Activated T-helper 17 cell treated with anti-CD3 and anti-CD28 coated beads, Interleukin-2, amount 50 U/mL, for 72 hours (primary cell): ENCODE data around the gene ENAH. TPM values are rescaled to one million over a fixed set of nuclear protein-coding genes. Genes with fewer than 3 reads are reported as not detected.

Experiments used
- ATAC-seq: fragments of 150-1000 bp; cut with Tn5 transposase; replicated peaks from 2 replicates; pipeline ENCODE4 v1.10.0; 2021; ENCODE audit warnings: mild to moderate bottlenecking, moderate library complexity
- H3K27ac Mint-ChIP-seq: one replicate; pipeline ENCODE4 v1.8.0; 2022; ENCODE audit warnings: mixed read lengths
- H3K27me3 Mint-ChIP-seq: one replicate; pipeline ENCODE4 v1.8.0; 2022; ENCODE audit warnings: mixed read lengths
- H3K36me3 Mint-ChIP-seq: one replicate; pipeline ENCODE4 v1.8.0; 2022; ENCODE audit warnings: low read depth, mild to moderate bottlenecking, mixed read lengths
- H3K4me1 Mint-ChIP-seq: one replicate; pipeline ENCODE4 v1.8.0; 2022; ENCODE audit warnings: mixed read lengths
- H3K4me3 Mint-ChIP-seq: one replicate; pipeline ENCODE4 v1.8.0; 2022; ENCODE audit warnings: mild to moderate bottlenecking, mixed read lengths
- H3K9me3 Mint-ChIP-seq: one replicate; pipeline ENCODE4 v1.8.0; 2022; ENCODE audit warnings: mixed read lengths
- total RNA-seq, 2 donors: library from RNA; stranded (reverse); gene quantifications; one replicate each; pipeline ENCODE4 v1.2.3, GENCODE V29; 2022

Gene ENAH
- total RNA-seq, 2 donors from 2014 or later, result 0.08 TPM; not detected in 1

GRCh38 chr1:225464851-225465792 is 187.8 kb downstream of the ENAH start:
- H3K9me3 Mint-ChIP-seq, result no peaks in the 10 kb centered on the region
- H3K4me3 Mint-ChIP-seq, result peak overlapping the region; percentile 88
- H3K27me3 Mint-ChIP-seq, result no peaks in the 10 kb centered on the region
- H3K36me3 Mint-ChIP-seq, result no peaks in the 10 kb centered on the region
- peaks cover 35% of the 10 kb centered on the region for H3K4me1 Mint-ChIP-seq
- H3K27ac Mint-ChIP-seq, result peak overlapping the region; percentile 97
- ATAC-seq, result no peak

DNA sequence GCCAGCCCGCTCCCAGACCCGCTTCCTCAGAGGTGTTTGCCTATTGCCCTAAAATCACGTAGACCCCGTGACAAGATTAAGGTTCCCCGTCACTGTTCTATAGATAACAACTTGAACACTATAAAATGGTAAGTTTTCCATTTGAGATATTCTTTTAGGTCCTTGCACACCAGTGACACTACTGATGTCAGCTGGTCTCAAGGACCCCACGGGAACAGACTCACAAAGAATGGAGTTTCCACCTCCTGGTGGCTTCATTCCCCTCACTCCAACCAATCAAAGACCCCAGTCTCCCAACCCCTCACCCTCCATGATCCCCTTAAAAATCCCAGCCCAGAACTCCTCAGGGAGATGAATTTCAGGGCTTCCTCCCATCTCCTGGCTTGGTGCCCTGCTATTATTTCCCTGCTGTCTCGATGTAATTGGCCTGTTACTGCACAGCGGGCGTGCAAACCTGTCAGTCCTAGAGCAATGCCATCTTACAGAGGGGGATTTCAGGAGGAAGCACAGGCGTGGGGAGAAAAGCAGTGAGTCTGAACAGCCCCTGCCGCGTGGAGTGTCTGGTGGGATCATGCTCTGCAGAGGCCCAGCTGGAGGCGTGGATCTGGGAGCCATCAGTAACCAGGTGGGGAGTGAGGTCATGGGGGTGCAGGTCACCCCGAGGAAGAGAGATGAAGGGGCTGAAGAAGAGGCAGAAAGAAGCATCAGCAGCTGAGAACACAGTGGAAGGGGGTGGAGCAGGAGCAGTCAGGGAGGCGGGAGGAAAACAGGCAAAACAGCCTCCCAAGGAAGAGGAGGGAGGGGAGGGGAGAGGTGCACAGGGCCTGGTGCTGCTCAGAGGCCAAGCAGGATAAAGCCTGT is 190.0 kb downstream of the ENAH start:
- Mint-ChIP-seq H3K4me1 (peaks cover 34% of the 10 kb centered on the region), H3K36me3 (no peaks in the 10 kb centered on the region), H3K9me3 (no peaks in the 10 kb centered on the region), H3K4me3 (peak overlapping the region; percentile 7), H3K27me3 (no peaks in the 10 kb centered on the region), H3K27ac (peak overlapping the region; percentile 58)
- no peak for ATAC-seq

GRCh38 chr1:225462429-225462713 is 190.6 kb downstream of the ENAH start:
- Mint-ChIP-seq H3K36me3 (no peaks in the 10 kb centered on the region), H3K27ac (peak overlapping the region; percentile 58), H3K4me1 (peaks cover 34% of the 10 kb centered on the region), H3K4me3 (no peak overlapping the region), H3K27me3 (no peaks in the 10 kb centered on the region), H3K9me3 (no peaks in the 10 kb centered on the region)
- no peak for ATAC-seq

- Mint-ChIP-seq H3K9me3 (no peaks in the 10 kb centered on the region), H3K27me3 (no peaks in the 10 kb centered on the region), H3K36me3 (no peaks in the 10 kb centered on the region), H3K27ac (no peak overlapping the region), H3K4me1 (peaks cover 32% of the 10 kb centered on the region), H3K4me3 (no peak overlapping the region)
- ATAC-seq, result no peak
These were observed 191.1 kb downstream of the ENAH start for GRCh38 chr1:225461533-225462428.

DNA sequence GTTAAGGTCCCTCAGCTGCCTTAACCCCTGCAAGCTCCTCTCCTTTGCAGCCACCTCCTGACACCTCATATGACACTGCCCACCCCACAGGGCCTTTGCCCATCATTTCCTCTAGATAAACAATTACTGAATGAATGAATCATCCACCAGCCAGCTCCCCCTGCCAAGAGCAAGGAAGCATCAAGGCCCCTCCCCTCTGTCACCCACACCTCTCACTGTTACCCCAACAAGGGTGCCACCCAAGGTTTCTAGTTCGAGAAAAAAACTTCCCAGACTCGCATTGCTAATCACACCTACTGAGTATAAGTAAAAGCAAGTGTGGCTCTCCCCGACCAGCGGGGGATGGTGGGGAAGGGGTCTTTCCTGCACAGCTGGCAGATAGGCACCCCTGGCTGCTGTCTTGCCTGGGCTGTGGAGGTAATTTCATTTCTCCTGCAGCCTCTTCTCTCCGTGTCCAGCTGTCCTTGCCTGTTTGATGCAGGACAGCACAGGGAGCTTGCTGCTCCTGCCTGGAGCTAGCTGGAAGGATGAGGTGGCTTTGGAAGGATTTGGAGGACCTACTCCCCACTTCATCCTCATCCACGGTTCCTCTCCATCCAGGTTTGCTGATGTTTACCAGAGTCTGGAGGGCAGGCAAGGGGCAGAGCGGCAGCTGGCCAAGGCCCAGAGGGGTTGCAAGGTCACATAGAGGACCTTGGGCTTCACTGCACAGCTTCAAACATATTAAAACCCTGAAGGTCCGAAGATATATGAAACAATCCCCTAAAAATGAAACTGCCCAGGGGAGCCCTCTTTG is 192.0 kb downstream of the ENAH start:
- H3K36me3 Mint-ChIP-seq, result no peaks in the 10 kb centered on the region
- no peaks in the 10 kb centered on the region for H3K27me3 Mint-ChIP-seq
- H3K4me1 Mint-ChIP-seq, result peaks cover 29% of the 10 kb centered on the region
- peak; percentile 90 for ATAC-seq
- peak overlapping the region; percentile 45 for H3K4me3 Mint-ChIP-seq
- peak overlapping the region; percentile 79 for H3K27ac Mint-ChIP-seq
- no peaks in the 10 kb centered on the region for H3K9me3 Mint-ChIP-seq

- peak overlapping the region; percentile 79 for H3K27ac Mint-ChIP-seq
- no peaks in the 10 kb centered on the region for H3K36me3 Mint-ChIP-seq
- no peaks in the 10 kb centered on the region for H3K9me3 Mint-ChIP-seq
- peak overlapping the region; percentile 45 for H3K4me3 Mint-ChIP-seq
- no peaks in the 10 kb centered on the region for H3K27me3 Mint-ChIP-seq
- peaks cover 27% of the 10 kb centered on the region for H3K4me1 Mint-ChIP-seq
- ATAC-seq, result peak; percentile 33
These were observed 192.7 kb downstream of the ENAH start for GRCh38 chr1:225460021-225460736.

GRCh38 chr1:225458222-225458631 is 194.7 kb downstream of the ENAH start:
- peaks cover 41% of the 10 kb centered on the region for H3K4me1 Mint-ChIP-seq
- H3K4me3 Mint-ChIP-seq, result no peak overlapping the region

DNA sequence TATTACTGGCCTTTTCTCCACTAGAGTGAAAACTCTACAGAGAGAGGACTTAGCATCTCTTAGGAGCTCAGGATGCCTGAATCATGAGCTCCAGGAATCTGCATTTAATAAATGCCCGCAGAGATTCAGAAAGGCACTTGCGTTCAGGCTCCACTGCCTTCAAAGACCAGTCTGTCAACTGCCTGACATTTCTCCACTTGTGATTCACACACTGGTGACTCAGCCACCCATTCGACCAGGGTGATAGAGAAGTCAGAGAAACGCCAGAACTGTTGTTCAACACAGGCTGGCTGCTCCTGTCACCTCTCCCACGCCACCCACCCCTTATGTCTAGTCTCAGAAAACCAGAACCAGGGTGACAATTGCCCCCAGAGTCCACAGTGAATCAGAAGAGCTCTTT is 198.2 kb downstream of the ENAH start:
- ATAC-seq, result peak; percentile 96
- H3K9me3 Mint-ChIP-seq, result no peaks in the 10 kb centered on the region
- no peaks in the 10 kb centered on the region for H3K36me3 Mint-ChIP-seq
- H3K27ac Mint-ChIP-seq, result peak overlapping the region; percentile 79
- H3K27me3 Mint-ChIP-seq, result no peaks in the 10 kb centered on the region
- H3K4me1 Mint-ChIP-seq, result peaks cover 38% of the 10 kb centered on the region
- peak overlapping the region; percentile 72 for H3K4me3 Mint-ChIP-seq

More at GRCh38 chr1:225458222-225458631, 194.7 kb downstream of the ENAH start:
- no peaks in the 10 kb centered on the region for H3K27me3 Mint-ChIP-seq
- H3K9me3 Mint-ChIP-seq, result no peaks in the 10 kb centered on the region
- H3K27ac Mint-ChIP-seq, result no peak overlapping the region
- no peak for ATAC-seq
- H3K36me3 Mint-ChIP-seq, result no peaks in the 10 kb centered on the region

DNA sequence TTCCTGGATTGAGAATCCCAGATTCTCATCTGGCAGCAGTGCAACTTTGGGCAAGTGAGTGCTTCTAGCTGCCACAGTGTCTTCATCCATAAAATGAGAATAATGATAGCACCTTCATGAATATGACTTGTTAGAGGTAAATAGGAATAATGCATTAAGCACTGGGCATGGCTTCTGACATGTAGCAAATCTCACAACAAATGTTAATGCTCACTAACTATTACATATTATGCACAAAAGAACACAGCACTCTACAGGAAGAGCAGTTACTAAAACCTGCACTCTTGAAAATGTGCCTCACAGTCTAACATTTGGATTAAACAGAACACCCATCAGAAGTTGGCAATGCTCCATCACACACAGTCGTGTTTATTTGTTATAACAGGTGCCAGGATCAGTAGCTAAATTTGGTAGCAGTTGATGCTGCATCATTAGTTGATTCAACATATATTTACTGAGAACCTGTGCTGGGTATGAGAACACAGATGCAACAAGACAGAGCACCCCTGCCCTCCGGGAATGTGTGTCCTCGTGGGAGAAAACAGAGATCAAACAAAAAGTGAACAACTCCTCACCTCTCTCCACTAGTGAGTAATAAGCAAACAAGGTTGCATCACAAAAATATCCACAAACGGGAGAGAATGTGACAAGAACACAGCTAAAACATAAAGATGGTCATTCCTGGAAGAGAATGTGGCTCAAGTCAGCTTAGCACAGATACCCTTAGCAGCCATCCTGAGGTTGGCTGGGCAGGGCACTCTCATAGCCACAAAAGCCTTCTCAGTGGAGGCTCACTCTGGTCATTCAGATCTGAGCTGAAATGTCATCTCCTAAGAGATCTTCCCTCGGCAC is 198.9 kb downstream of the ENAH start:
- H3K27me3 Mint-ChIP-seq, result no peaks in the 10 kb centered on the region
- ATAC-seq, result peak; percentile 55
- no peaks in the 10 kb centered on the region for H3K36me3 Mint-ChIP-seq
- peak overlapping the region; percentile 72 for H3K4me3 Mint-ChIP-seq
- H3K27ac Mint-ChIP-seq, result peak overlapping the region; percentile 79
- H3K4me1 Mint-ChIP-seq, result peaks cover 33% of the 10 kb centered on the region
- H3K9me3 Mint-ChIP-seq, result no peaks in the 10 kb centered on the region

DNA sequence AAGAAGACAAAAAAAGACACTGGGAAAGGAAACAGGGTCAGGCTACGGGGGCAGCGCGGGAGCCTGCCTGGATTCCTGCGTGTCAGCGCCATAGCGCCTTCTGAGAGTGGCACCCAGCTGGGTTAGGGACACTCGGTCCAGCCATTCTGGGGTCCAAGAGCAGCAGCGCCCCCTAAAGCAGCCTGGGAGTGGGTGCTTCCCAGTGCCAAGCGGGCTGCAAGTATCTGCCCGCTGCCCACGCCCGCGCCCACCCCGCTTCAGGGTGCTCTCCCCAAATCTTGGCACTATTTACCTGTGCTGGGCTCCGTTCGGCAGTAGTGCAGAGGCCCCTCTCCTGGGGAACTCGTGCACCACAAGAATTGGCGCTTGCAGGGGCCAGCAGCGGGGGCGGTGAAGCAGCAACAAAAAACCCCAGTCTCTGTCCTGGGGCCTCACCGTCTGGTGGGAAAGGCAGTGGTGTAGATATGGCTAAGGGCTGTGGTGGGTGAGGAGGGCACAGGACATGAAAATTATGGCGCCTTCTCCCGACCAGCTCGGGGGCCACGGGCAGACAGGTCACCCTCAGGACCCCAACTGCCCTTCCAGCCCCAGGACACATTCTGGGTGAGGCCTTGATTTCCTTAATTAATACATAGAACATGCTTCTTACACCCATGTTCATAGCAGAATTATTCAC is 200.9 kb downstream of the ENAH start:
- no peak for ATAC-seq
- no peak overlapping the region for H3K4me3 Mint-ChIP-seq
- no peak overlapping the region for H3K27ac Mint-ChIP-seq
- H3K9me3 Mint-ChIP-seq, result no peaks in the 10 kb centered on the region
- H3K27me3 Mint-ChIP-seq, result no peaks in the 10 kb centered on the region
- H3K4me1 Mint-ChIP-seq, result peaks cover 28% of the 10 kb centered on the region
- H3K36me3 Mint-ChIP-seq, result no peaks in the 10 kb centered on the region

DNA sequence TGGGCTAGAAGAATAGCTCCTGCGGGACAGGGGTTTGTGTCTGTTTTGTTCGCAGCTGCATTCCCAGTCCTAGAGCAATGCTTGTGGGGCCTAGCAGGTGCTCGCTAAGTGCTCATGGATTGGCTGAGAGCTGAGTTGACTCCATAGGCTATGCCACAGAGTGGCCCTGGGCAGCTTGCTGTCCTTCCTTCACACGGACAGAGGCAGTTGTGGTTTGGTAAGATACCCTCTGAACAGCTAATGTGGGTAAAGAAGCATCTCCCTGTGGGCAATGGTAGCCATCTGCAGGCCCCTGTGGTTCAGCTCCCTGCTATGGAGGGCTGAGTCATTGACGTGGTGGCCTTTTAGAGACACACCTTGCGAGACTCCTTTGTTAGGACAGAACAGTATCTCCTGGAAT is 201.6 kb downstream of the ENAH start:
- no peak for ATAC-seq
- peak overlapping the region; percentile 13 for H3K27ac Mint-ChIP-seq
- no peaks in the 10 kb centered on the region for H3K9me3 Mint-ChIP-seq
- no peaks in the 10 kb centered on the region for H3K36me3 Mint-ChIP-seq
- no peaks in the 10 kb centered on the region for H3K27me3 Mint-ChIP-seq
- peaks cover 28% of the 10 kb centered on the region for H3K4me1 Mint-ChIP-seq
- no peak overlapping the region for H3K4me3 Mint-ChIP-seq
